Sigmoid colon (tissue), 7 donors: Measurements from ENCODE around the gene STK11IP. TPM values are rescaled to one million over a fixed set of nuclear protein-coding genes. Genes with fewer than 3 reads are reported as not detected.

Experiments
- DNase-seq: peaks from one replicate; pipeline ENCODE4 v3.0.0-alpha.2; 2019
- H3K27ac ChIP-seq, 4 donors: fragments of 200-600 bp; sonication (generic); one replicate each; pipeline ENCODE4 v1.5.1; 2016 to 2019; ENCODE audit warnings: mild to moderate bottlenecking in 1 of 4
- H3K27me3 ChIP-seq, 3 donors: fragments of 200-600 bp; sonication (generic); one replicate each; pipeline ENCODE4 v1.5.1; 2019; ENCODE audit warnings: mild to moderate bottlenecking in 1 of 3
- H3K36me3 ChIP-seq, 4 donors: fragments of 200-600 bp; sonication (generic); one replicate each; pipeline ENCODE4 v1.5.1; 2016 to 2019
- H3K4me1 ChIP-seq, 4 donors: fragments of 200-600 bp; sonication (generic); one replicate each; pipeline ENCODE4 v1.5.1; 2017 to 2019
- H3K4me3 ChIP-seq, 4 donors: fragments of 200-600 bp; sonication (generic); one replicate each; pipeline ENCODE4 v1.5.1; 2017 to 2019; ENCODE audit warnings: mild to moderate bottlenecking in 2 of 4, moderate library complexity in 1 of 4
- H3K9me3 ChIP-seq, 4 donors: fragments of 200-600 bp in 3 of 4; sonication (generic) in 3 of 4; one replicate each; pipeline versions ENCODE4 v1.5.1 to v1.6.1; 2013 to 2019
- CTCF ChIP-seq, 4 experiments: fragments of 450-650 bp in 3 of 4; fragments of 200-600 bp in 1 of 4; IDR thresholded peaks; one replicate each; pipeline ENCODE4 v1.5.1; 2016 to 2019; ENCODE audit warnings: antibody characterized with exemption in 4 of 4, mild to moderate bottlenecking in 3 of 4, moderate library complexity in 2 of 4
- EP300 ChIP-seq, 4 donors: sonication (generic); formaldehyde crosslinking; IDR thresholded peaks; one replicate each; pipeline ENCODE4 v1.6.1; 2017; ENCODE audit warnings: antibody characterized with exemption in 4 of 4
- POLR2A ChIP-seq, 2 donors: fragments of 450-650 bp; IDR thresholded peaks; one replicate each; pipeline ENCODE4 v1.6.1; 2016; ENCODE audit warnings: antibody characterized with exemption in 2 of 2, mild to moderate bottlenecking in 2 of 2, moderate library complexity in 2 of 2
- POLR2AphosphoS5 ChIP-seq, 4 donors: sonication (generic); formaldehyde crosslinking; IDR thresholded peaks; one replicate each; pipeline ENCODE4 v1.6.1; 2017; ENCODE audit warnings: antibody characterized with exemption in 4 of 4
- WGBS, 2 donors: extraction: QIAGEN DNeasy Blood & Tissue Kit; methylation state at CpG; one replicate each; pipeline ENCODE4 v1.1.7; 2013; 5-methylcytosine and 5-hydroxymethylcytosine counted together
- intact Hi-C: fragments of 100-400 bp; cut with DNase I; formaldehyde crosslinking; loops from one replicate; pipeline ENCODE4 v1.15.1; 2023
- polyA plus RNA-seq, 3 donors: library from polyadenylated mRNA; stranded (reverse); fragments of 200-250 nt; gene quantifications; one replicate each; pipeline ENCODE4 v1.2.3, GENCODE V29; 2013
- total RNA-seq, 4 donors: library from RNA; depleted of rRNA; stranded (reverse); fragments of >200 nt; gene quantifications; one replicate each; pipeline ENCODE4 v1.1.0, GENCODE V29; 2016
- donor health status: healthy with polysubstance abuse.
- donor health status: Bipolar disorder and iron deficiency.
- donor health status: healthy.

STK11IP gene
- total and polyA plus RNA-seq, 7 donors, result 6.9 to 36.7 (median 10.8) TPM

- DNase-seq, result no peak
- TF ChIP-seq CTCF (IDR thresholded peaks at IDR 0.05) (no peak), EP300 (IDR thresholded peaks at IDR 0.05) (no peak), POLR2AphosphoS5 (IDR thresholded peaks at IDR 0.05) (no peak), POLR2A (IDR thresholded peaks at IDR 0.05) (no peak)
Observed at GRCh38 chr2:219598308-219599078, 836 bp downstream of the STK11IP start.

GRCh38 chr2:219603771-219604170 lies 6.1 kb downstream of the STK11IP start:
- Histone ChIP-seq H3K4me3 (no peak overlapping the region), H3K27ac (no peak overlapping the region), H3K4me1 (peaks cover 0 to 4% (median under 1%) of the 10 kb centered on the region in 4 donors), H3K27me3 (no peaks in the 10 kb centered on the region), H3K9me3 (no peaks in the 10 kb centered on the region), H3K36me3 (peaks cover 0 to 80% (median 50%) of the 10 kb centered on the region in 4 donors)
- intact Hi-C loops, result no loop called here
- 66 to 90% methylated on average over 5 of the region's 5 CpGs for WGBS, 2 donors
- no peak for DNase-seq
- TF ChIP-seq CTCF (IDR thresholded peaks at IDR 0.05), result no peak
- TF ChIP-seq EP300 (IDR thresholded peaks at IDR 0.05), result no peak
- TF ChIP-seq POLR2AphosphoS5 (IDR thresholded peaks at IDR 0.05), result no peak
- TF ChIP-seq POLR2A (IDR thresholded peaks at IDR 0.05), result no peak

More at GRCh38 chr2:219598308-219599078, 836 bp downstream of the STK11IP start:
- WGBS, 2 donors, result 26 to 36% methylated on average over 9 of the region's 9 CpGs
- Histone ChIP-seq H3K4me1 (peaks cover 0 to 20% (median 11%) of the 10 kb centered on the region in 4 donors), H3K27me3 (no peaks in the 10 kb centered on the region), H3K36me3 (peaks cover 0 to 27% (median 15%) of the 10 kb centered on the region in 4 donors), H3K27ac (peak overlapping the region; percentile 80 to 94 (median 92)), H3K4me3 (peak overlapping the region; percentile 66 to 76 (median 72)), H3K9me3 (no peaks in the 10 kb centered on the region)
- intact Hi-C loops, result loop anchor here (2.0 kb wide), 2 partner anchors 54 to 100 kb away; partner anchors contain the start of genes GMPPA and TMEM198

- 91 to 97% methylated on average over 6 of the region's 6 CpGs for WGBS, 2 donors
- DNase-seq, result no peak
- H3K36me3 ChIP-seq, result peaks cover 0 to 95% (median 56%) of the 10 kb centered on the region in 4 donors
Observed at GRCh38 chr2:219605607-219605954, 7.9 kb downstream of the STK11IP start.

GRCh38 chr2:219607931-219608330 lies 10.3 kb downstream of the STK11IP start:
- Histone ChIP-seq H3K27ac (no peak overlapping the region), H3K36me3 (peaks cover 0 to 96% (median 50%) of the 10 kb centered on the region in 4 donors), H3K4me1 (no peaks in the 10 kb centered on the region), H3K4me3 (no peak overlapping the region), H3K27me3 (no peaks in the 10 kb centered on the region), H3K9me3 (no peaks in the 10 kb centered on the region)
- intact Hi-C loops, result no loop called here
- WGBS, 2 donors, result 93 to 94% methylated on average over 15 of the region's 15 CpGs
- no peak for DNase-seq
- no peak for TF ChIP-seq EP300 (IDR thresholded peaks at IDR 0.05)
- TF ChIP-seq CTCF (IDR thresholded peaks at IDR 0.05), result no peak
- no peak for TF ChIP-seq POLR2A (IDR thresholded peaks at IDR 0.05)
- no peak for TF ChIP-seq POLR2AphosphoS5 (IDR thresholded peaks at IDR 0.05)

More at GRCh38 chr2:219605607-219605954, 7.9 kb downstream of the STK11IP start:
- Histone ChIP-seq H3K4me3 (no peak overlapping the region), H3K4me1 (no peaks in the 10 kb centered on the region), H3K27ac (no peak overlapping the region), H3K27me3 (no peaks in the 10 kb centered on the region), H3K9me3 (no peaks in the 10 kb centered on the region)
- TF ChIP-seq POLR2A (IDR thresholded peaks at IDR 0.05), result no peak
- TF ChIP-seq CTCF (IDR thresholded peaks at IDR 0.05), result no peak
- no peak for TF ChIP-seq POLR2AphosphoS5 (IDR thresholded peaks at IDR 0.05)
- TF ChIP-seq EP300 (IDR thresholded peaks at IDR 0.05), result no peak
- intact Hi-C loops, result no loop called here
